GM18867 (cell line): Measurements from ENCODE around the gene CNTN1.

Experiments
- ATAC-seq: cut with Tn5 transposase; IDR thresholded peaks from one replicate; pipeline ENCODE4 v1.9.1; 2021; ENCODE audit warnings: mild to moderate bottlenecking, moderate library complexity; ENCODE audit not compliant: unreplicated experiment

The CNTN1 gene

GRCh38 chr12:40691913-40692764 is at the start of gene CNTN1:
Gene CNTN1, plus strand, starts transcription at chr12:40692439.
- ATAC-seq, result peak; percentile 87

- no peak for ATAC-seq
These were observed 48.7 kb upstream of the CNTN1 start for GRCh38 chr12:40643506-40643905.

GRCh38 chr12:40643976-40644375 is 48.3 kb upstream of the CNTN1 start:
- ATAC-seq, result no peak

GRCh38 chr12:40644708-40645107 is 47.5 kb upstream of the CNTN1 start:
- no peak for ATAC-seq

GRCh38 chr12:40645361-40645760 is 46.9 kb upstream of the CNTN1 start:
- no peak for ATAC-seq

GRCh38 chr12:40646456-40646855 is 45.8 kb upstream of the CNTN1 start:
- no peak for ATAC-seq

GRCh38 chr12:40646911-40647310 is 45.3 kb upstream of the CNTN1 start:
- ATAC-seq, result no peak

DNA sequence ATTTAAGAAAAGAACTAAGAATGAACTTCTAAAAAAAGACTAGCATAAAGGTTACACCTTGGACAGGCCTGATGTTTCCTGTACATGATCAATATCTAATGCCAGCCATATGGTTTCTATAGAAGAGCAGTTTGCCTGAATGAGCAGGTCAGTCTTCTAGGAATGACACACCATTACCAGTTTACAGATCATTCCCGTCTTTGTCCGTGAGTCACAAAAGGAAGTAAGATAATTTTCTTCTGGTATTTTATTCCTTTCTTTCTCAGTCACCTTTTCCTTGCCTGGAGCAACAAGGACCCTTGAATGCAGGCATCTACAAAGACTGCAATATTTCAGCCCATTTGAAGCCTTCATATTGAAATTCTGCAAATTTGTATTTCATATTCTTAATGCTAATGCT is 44.6 kb upstream of the CNTN1 start:
- ATAC-seq, result no peak

GRCh38 chr12:40648519-40648918 is 43.7 kb upstream of the CNTN1 start:
- no peak for ATAC-seq

DNA sequence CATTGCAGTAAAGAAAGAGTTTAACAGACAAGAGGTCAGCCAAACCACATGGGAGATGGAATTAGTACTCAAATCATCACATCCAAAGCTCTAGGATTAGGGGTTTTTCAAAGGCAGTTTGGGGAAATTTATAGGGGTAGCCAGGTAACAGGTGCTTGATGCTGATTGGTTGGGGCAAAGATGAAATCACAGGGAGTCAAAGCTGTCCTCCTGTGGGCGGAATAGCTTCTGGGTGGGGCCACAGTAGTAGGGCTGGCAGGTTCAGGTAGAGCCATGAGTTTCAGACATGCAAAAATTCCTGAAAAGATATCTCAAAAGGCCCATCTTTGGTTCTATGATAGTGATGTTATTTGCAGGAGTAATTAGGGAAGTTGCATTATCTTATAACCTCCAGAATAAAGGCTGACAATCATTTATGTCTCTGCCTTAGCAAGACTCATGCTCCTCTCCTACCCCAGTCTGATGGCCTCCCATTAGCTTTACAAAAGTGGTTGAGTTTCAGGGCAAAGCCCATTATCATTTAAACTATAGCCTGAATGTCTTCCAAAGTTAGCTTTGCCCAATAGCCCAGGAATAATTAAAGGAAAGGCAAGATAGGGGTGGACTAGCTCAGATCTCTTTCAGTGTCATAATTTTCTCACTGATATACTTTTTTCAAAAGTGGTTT is 42.1 kb upstream of the CNTN1 start:
- no peak for ATAC-seq

DNA sequence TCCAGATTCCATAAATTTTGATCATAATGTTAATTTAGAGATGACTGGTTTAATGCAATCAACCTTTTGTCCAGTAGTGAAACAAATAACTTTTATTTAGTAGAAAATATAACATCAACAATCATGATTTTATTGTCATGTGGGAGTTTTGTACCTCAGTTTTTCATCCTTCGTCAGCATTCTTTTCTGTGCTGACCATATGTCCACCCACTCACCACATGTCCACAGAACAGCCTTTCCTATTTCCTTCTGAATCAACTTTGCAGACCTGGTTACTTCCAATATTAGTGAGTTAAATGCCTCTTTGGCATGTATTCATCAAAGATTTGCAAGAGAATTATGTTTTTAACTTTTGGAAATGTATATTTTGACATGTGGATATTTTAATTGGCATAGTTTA is 36.8 kb upstream of the CNTN1 start:
- no peak for ATAC-seq

DNA sequence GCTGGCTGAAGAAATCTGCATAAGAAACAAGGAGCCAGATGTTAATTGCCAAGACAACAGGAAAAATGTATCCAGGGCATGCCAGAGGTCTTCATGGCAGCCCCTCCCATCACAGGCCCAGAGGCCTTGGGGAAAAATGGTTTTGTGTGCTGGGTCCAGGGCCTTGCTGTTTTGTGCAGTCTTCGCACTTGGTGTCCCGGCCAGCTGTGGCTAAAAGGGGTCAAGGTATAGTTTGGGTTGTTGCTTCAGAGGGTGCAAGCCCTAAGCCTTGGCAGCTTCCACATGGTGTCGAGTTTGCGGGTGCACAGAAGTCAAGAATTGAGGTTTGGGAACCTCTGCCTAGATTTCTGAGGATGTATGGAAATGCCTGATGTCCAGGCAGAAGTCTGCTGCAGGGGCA is 29.9 kb upstream of the CNTN1 start:
- no peak for ATAC-seq

DNA sequence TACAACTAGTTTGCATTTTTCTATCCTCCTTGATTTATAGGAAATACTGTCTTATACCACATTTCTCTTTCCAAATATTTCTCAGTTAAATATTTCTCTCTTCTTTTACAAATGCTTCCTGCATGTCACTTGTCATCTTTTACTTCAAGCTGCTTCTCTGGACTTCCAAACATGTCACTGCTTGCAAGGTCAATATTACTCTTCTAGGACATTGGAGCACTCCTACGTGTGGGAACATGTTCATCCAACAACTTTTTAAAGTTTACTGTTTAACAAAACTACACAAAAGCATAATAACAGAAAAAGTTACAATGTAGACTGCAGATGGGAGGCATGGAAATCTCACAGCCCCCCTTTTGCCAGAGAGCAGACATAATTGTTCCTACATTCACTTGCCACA is 28.5 kb upstream of the CNTN1 start:
- ATAC-seq, result no peak

- ATAC-seq, result no peak
These were observed 24.1 kb upstream of the CNTN1 start for GRCh38 chr12:40668099-40668529.

DNA sequence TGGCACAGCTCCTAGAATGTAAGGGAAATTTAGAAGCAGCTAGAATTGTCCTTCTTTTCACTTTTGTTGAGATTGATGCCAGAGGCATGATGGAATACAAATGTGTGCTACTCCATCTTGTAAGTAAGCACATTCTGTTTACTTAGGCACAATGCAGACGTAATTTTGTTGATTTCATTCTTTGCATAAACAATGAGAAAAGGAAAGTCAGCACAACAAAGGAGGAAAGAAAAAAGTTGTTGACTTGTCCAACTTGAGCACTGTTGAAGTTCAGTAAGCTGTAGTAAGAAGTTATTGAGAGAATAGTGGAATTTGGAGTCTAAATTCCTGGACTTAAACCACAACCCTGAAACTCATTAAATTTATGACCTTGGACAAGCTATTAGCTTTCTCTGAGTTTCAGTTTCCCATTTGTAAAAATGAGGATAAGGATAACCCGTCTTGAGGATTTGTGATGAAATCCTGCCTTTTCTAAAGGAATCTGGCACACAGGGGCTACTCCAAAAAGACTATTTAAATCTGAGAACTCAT is 19.4 kb upstream of the CNTN1 start:
- no peak for ATAC-seq

DNA sequence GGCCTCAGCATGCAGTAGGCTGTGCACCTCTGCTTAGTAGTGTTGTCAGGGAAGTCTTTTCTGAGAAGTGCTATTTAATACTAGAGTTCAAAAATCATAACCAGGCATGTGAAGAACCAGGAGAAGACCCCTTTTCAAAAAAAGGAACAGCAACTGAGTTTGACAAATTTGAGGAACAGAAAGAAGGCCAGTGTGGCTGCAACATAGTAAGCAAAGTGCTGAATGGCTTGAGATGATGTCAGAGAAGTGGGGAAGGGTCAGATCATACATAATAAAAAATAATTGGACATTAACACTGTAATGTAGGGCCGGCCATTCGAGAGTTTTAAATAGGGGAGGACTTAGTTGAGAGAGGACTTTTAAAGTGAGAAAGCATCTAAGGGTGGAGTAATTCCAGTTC is 11.1 kb upstream of the CNTN1 start:
- no peak for ATAC-seq

- ATAC-seq, result no peak
These were observed 7.3 kb upstream of the CNTN1 start for GRCh38 chr12:40684986-40685385.

- ATAC-seq, result no peak
These were observed 4.0 kb upstream of the CNTN1 start for GRCh38 chr12:40688085-40688725.

GRCh38 chr12:40689576-40689975 is 2.7 kb upstream of the CNTN1 start:
- no peak for ATAC-seq

DNA sequence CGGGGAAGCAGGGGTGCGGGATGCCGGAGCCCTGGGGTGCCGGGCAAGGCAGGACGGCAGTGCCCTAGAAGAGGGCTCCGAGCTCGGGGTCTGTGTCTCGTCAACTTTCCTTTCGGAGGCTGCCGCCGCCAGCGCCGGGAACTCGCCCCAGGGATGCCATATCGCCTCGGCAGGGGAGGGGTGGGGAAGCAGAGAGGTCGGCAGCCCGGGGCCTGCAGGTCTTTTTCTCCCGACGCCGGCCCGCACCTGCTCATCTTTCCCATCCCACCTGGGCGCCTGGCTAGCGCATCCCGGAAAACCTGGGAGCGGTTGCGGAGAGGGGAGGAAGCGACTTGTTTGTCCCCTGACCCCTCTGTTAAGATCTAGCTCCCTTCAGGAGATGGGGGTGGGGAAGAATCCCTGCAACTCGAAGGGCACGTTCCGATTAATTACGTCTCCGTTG is 547 bp downstream of the CNTN1 start:
- ATAC-seq, result no peak

GRCh38 chr12:40693207-40693821 is 1.1 kb downstream of the CNTN1 start:
- ATAC-seq, result no peak
